DND-41 (cell line): Measurements from ENCODE around the gene CLDN24.

Source experiments
- EZH2 ChIP-seq: IDR thresholded peaks from 3 replicates; pipeline ENCODE4 v1.6.1; 2012; ENCODE audit warnings: borderline replicate concordance, low read depth, mild to moderate bottlenecking, moderate library complexity, low read length, inconsistent platforms; ENCODE audit not compliant: severe bottlenecking
- TF ChIP-seq, protein P1 (sequence below): IDR thresholded peaks from 2 replicates; pipeline ENCODE4 v1.5.1; 2012; ENCODE audit warnings: borderline replicate concordance, low read length, moderate library complexity, mild to moderate bottlenecking; ENCODE audit not compliant: poor library complexity, severe bottlenecking; ENCODE audit errors: extremely low read depth

GRCh38 chr4:183320211-183321059 lies 1.8 kb downstream of the CLDN24 start, which contains the start of gene CLDN22:
- TF ChIP-seq, protein P1, sequence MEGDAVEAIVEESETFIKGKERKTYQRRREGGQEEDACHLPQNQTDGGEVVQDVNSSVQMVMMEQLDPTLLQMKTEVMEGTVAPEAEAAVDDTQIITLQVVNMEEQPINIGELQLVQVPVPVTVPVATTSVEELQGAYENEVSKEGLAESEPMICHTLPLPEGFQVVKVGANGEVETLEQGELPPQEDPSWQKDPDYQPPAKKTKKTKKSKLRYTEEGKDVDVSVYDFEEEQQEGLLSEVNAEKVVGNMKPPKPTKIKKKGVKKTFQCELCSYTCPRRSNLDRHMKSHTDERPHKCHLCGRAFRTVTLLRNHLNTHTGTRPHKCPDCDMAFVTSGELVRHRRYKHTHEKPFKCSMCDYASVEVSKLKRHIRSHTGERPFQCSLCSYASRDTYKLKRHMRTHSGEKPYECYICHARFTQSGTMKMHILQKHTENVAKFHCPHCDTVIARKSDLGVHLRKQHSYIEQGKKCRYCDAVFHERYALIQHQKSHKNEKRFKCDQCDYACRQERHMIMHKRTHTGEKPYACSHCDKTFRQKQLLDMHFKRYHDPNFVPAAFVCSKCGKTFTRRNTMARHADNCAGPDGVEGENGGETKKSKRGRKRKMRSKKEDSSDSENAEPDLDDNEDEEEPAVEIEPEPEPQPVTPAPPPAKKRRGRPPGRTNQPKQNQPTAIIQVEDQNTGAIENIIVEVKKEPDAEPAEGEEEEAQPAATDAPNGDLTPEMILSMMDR = no peak
- TF ChIP-seq EZH2 = no peak
